ENCODE data around the gene LHX3.

The LHX3 gene

DNA sequence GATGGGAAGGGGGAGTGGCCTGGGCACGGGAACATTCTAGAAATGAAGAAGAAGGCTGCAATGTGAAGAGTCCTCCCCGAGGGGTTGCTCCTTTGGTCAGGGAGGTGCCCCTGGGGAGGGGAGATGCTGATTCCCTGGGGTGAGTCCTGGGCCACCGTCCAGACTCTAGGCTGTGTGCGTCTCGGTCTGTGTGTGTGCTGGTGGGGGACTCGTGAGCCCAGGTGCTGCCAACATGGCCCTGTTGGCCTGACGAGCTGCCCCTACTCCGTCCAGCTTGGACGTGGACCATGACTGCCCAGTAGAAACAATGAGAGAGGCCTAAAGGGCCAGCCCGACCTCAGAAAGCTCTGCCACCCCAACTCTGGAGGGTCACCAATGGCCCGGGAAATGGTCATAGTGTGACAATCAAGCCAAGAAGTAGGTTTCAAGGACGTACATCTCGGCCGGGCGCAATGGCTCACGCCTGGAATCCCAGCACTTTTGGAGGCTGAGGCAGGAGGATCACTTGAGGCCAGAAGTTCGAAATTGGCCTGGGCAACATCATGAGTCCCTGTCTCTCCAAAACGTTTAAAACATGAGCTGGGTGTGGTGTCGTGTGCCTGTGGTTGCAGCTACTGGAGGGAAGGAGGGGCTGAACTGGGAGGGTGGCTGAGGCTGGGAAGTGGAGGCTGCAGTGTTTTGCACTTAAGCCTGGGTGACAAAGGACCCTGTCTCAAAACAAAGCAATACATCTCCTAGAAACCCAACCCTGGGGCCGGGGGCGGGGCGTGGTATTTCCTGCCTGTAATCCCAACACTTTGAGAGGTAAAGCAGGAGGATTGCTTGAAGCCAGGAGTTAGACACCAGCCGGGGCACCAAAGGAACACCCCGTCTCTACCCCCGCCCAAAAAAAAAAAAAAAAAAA is 17.0 kb downstream of the LHX3 start:
- H3K4me3 ChIP-seq (ENCODE audit: low read depth, low read length), result no peak overlapping the region
- in situ Hi-C loops (cut with HindIII; ENCODE audit: low sequenced_read_pairs), result no loop called here
- no peak for DNase-seq (ENCODE audit: low read depth, low spot score)
- TF ChIP-seq, protein P1, sequence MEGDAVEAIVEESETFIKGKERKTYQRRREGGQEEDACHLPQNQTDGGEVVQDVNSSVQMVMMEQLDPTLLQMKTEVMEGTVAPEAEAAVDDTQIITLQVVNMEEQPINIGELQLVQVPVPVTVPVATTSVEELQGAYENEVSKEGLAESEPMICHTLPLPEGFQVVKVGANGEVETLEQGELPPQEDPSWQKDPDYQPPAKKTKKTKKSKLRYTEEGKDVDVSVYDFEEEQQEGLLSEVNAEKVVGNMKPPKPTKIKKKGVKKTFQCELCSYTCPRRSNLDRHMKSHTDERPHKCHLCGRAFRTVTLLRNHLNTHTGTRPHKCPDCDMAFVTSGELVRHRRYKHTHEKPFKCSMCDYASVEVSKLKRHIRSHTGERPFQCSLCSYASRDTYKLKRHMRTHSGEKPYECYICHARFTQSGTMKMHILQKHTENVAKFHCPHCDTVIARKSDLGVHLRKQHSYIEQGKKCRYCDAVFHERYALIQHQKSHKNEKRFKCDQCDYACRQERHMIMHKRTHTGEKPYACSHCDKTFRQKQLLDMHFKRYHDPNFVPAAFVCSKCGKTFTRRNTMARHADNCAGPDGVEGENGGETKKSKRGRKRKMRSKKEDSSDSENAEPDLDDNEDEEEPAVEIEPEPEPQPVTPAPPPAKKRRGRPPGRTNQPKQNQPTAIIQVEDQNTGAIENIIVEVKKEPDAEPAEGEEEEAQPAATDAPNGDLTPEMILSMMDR (IDR thresholded peaks at IDR 0.05; ENCODE audit: low read depth, low read length), result no peak

DNA sequence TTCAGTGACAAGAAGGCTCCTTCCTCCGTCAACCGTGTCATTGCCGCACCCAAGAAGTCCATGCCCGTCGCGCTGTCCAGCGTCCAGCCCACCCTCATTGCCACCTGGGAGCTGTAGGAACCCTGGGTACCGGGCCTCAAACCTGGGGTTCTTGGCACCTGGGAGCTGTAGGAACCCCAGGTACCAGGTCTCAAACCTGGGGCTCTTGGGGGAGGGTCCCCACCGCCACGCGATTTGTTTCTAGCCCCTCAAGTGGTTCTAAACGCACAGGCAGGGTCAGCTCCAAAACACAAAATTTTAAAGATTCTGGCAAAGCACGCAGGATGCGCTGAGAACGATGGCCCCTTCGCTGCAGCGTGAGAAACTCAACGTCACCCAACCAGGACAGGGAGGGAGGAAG is 17.7 kb downstream of the LHX3 start:
- no peak for DNase-seq (ENCODE audit: low read depth, low spot score)
- in situ Hi-C loops (cut with HindIII; ENCODE audit: low sequenced_read_pairs), result no loop called here
- H3K4me3 ChIP-seq (ENCODE audit: low read depth, low read length), result no peak overlapping the region
- TF ChIP-seq, protein P1 (IDR thresholded peaks at IDR 0.05; ENCODE audit: low read depth, low read length), result no peak

DNA sequence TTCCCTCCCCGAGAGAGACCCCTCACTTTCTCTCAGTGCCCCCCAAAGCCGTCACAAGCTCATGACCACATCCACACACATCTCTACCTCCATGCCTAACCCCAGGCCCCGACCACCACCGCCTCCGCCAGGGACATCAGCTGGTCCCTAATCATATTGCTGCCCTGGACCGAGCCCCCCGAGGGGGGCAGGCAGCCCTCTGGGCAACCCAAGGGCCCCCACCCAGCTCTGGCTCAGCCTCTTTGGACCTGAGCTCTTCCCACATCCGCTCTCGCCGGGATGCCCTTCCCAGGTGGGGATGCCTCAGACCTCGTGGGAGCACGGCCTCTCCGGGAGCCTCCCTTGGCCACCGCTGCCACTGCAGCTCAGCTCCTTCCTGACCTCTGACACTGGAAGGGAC is 18.5 kb downstream of the LHX3 start:
- TF ChIP-seq, protein P1 (IDR thresholded peaks at IDR 0.05; ENCODE audit: low read depth, low read length), result no peak
- no peak overlapping the region for H3K4me3 ChIP-seq (ENCODE audit: low read depth, low read length)
- DNase-seq (ENCODE audit: low read depth, low spot score), result no peak
- in situ Hi-C loops (cut with HindIII; ENCODE audit: low sequenced_read_pairs), result no loop called here

DNA sequence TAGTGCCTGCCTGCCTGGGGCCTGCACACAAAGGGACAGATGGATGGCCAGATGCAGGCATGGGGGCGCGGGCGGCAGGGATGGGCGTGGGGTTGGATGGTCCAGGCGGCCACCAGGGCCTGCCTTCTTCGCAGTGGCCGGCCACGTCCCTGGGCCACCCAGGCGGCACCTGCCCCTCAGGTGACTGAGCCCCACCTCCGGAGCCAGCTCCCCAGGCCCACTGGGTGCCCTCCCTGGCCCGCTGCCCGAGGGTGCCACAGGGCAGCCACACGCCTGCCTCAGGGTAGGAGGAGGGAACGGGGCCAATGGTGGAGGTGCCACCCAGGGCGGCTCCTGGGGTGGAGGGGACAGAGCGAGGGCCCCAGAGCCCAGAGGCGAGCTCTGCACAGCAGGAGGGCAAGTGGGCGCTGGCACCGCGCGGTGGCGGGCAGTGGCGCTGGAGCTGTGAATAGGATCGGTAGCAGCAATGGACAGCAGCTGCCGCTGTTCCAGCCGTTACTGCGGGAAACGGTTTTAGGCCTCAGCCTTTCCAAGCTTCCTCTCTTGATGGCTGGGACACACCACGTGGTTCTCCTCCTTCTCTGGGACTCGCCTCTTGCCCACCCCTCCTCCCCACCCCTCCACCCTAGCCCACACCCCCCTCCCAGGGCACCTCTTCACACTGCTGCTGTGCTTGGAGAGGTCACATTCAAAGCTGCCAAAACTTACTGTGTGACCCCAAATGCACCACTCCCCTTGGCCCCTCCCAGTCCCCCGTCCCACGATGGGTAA is 19.1 kb downstream of the LHX3 start:
- in situ Hi-C loops (cut with HindIII; ENCODE audit: low sequenced_read_pairs), result no loop called here
- TF ChIP-seq, protein P1 (IDR thresholded peaks at IDR 0.05; ENCODE audit: low read depth, low read length), result no peak
- no peak overlapping the region for H3K4me3 ChIP-seq (ENCODE audit: low read depth, low read length)
- DNase-seq (ENCODE audit: low read depth, low spot score), result no peak

DNA sequence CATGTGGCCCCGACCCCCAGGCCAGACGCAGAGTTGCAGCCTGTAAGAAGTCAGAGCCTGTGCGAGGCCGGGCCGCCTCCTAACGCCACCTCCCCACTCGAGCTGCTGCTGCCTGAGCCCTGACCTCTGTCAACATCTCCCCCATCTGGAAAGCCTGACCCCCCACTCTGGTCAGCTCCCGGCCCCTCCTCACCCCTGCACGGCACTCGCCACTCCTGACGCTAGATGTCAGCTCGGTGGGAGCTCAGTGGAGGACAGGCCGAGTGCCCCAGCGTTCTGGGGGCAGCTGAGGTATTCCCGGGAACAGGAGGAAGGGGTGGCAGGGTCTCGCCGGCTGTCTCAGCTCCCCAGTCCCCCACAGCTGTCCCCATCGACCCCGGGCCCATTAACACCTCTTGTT is 19.9 kb downstream of the LHX3 start:
- DNase-seq (ENCODE audit: low read depth, low spot score), result no peak
- in situ Hi-C loops (cut with HindIII; ENCODE audit: low sequenced_read_pairs), result no loop called here
- H3K4me3 ChIP-seq (ENCODE audit: low read depth, low read length), result no peak overlapping the region
- TF ChIP-seq, protein P1 (IDR thresholded peaks at IDR 0.05; ENCODE audit: low read depth, low read length), result no peak

DNA sequence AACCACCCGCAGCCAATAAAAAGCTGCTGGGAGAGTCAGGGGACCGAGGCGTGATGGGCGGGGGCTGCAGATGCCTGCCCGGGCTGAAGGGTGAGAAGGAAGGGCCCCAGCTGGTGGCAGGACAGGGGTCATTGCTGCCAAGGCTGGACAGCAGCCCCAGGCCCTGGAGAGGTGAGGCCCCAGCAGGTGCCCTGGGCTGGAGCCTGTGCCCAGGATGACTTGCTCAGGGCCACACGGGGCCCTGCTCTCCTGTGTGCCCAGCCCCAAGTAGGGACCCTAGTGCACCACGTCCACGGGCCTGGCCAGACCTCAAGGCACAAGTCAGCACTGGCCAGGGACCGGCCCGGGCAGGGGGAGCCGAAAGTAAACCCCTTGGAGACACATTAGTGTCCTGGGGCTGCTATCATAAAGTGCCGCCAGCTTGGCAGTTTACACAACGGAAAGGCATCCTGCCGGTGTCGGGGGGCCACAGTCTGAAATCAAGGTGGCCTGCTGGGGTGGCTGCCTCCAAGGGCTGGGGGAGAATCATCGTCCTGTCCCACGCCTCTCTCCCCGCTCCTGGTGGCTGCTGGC is 22.0 kb downstream of the LHX3 start:
- H3K4me3 ChIP-seq (ENCODE audit: low read depth, low read length), result no peak overlapping the region
- in situ Hi-C loops (cut with HindIII; ENCODE audit: low sequenced_read_pairs), result no loop called here
- TF ChIP-seq, protein P1 (IDR thresholded peaks at IDR 0.05; ENCODE audit: low read depth, low read length), result no peak
- no peak for DNase-seq (ENCODE audit: low read depth, low spot score)
